Fibroblast of lung (primary cell): ENCODE results near the gene ENPP7. TPM values are rescaled to one million over a fixed set of nuclear protein-coding genes. Genes with fewer than 3 reads are reported as not detected.

Experiments
- DNase-seq, 2 donors: peaks; one replicate each; pipeline versions ENCODE4 v3.0.0 to v3.0.0-alpha.2; 2010; ENCODE audit warnings: low read depth in 2 of 2
- H2AFZ ChIP-seq: 2 replicates; pipeline ENCODE4 v1.5.1; 2012; ENCODE audit warnings: low read length, control low read depth, inconsistent platforms
- H3K27ac ChIP-seq: 2 replicates; pipeline ENCODE4 v1.5.1; 2011; ENCODE audit warnings: low read length, control low read depth; ENCODE audit not compliant: insufficient read depth
- H3K27me3 ChIP-seq: 2 replicates; pipeline ENCODE4 v1.5.1; 2011; ENCODE audit warnings: mild to moderate bottlenecking, low read length; ENCODE audit not compliant: control insufficient read depth, insufficient read depth
- H3K36me3 ChIP-seq: 2 replicates; pipeline ENCODE4 v1.5.1; 2011; ENCODE audit warnings: low read length; ENCODE audit not compliant: control insufficient read depth, insufficient read depth
- H3K4me1 ChIP-seq: 2 replicates; pipeline ENCODE4 v1.5.1; 2011; ENCODE audit warnings: low read length; ENCODE audit not compliant: control insufficient read depth, insufficient read depth; ENCODE audit errors: extremely low read depth
- H3K4me2 ChIP-seq: 2 replicates; pipeline ENCODE4 v1.5.1; 2011; ENCODE audit warnings: low read length, control low read depth; ENCODE audit not compliant: insufficient read depth; ENCODE audit errors: extremely low read depth
- H3K4me3 ChIP-seq, 4 experiments: fragments of 200-600 bp in 1 of 4; sonication (generic) in 1 of 4; replicated peaks in 1 of 4; 2 replicates each; pipeline ENCODE4 v1.5.1; 2011 to 2016; ENCODE audit warnings: low read length in 4 of 4, low read depth in 3 of 4, mild to moderate bottlenecking in 3 of 4, control low read depth in 2 of 4, inconsistent platforms in 1 of 4, mixed read lengths in 1 of 4; ENCODE audit not compliant: insufficient read depth in 1 of 4; ENCODE audit errors: control extremely low read depth in 1 of 4
- H3K79me2 ChIP-seq: 2 replicates; pipeline ENCODE4 v1.5.1; 2012; ENCODE audit warnings: mild to moderate bottlenecking, low read length, inconsistent platforms; ENCODE audit not compliant: control insufficient read depth, insufficient read depth
- H3K9ac ChIP-seq: 2 replicates; pipeline ENCODE4 v1.5.1; 2011; ENCODE audit warnings: mild to moderate bottlenecking, low read length, control low read depth; ENCODE audit not compliant: insufficient read depth
- H3K9me3 ChIP-seq: 2 replicates; pipeline ENCODE4 v1.5.1; 2012; ENCODE audit warnings: low read depth, low read length; ENCODE audit not compliant: control insufficient read depth, insufficient read depth
- H4K20me1 ChIP-seq: 2 replicates; pipeline ENCODE4 v1.5.1; 2011; ENCODE audit warnings: low read length; ENCODE audit not compliant: control insufficient read depth, insufficient read depth; ENCODE audit errors: extremely low read depth
- EZH2 ChIP-seq: IDR thresholded peaks from 2 replicates; pipeline ENCODE4 v1.5.1; 2012; ENCODE audit warnings: low read length, control low read depth, mild to moderate bottlenecking; ENCODE audit errors: missing control alignments
- polyA plus RNA-seq, 2 donors: library from polyadenylated mRNA; depleted of rRNA in 1 of 2; stranded (reverse) in 1 of 2; unstranded in 1 of 2; fragments of >200 nt; gene quantifications; 2 replicates each; pipeline ENCODE4 v1.2.1, GENCODE V29; 2011 to 2012; ENCODE audit warnings: missing spikeins in 1 of 2
- total RNA-seq: library from RNA; depleted of rRNA; stranded (reverse); fragments of >200 nt; gene quantifications from 2 replicates; pipeline ENCODE4 v1.2.1, GENCODE V29; 2014
- TF ChIP-seq, protein P1 (sequence below), 2 donors: IDR thresholded peaks in 1 of 2; conservative IDR thresholded peaks in 1 of 2; 1 replicate in 1 of 2; 2 replicates in 1 of 2; pipeline ENCODE4 v1.5.1; 2011 to 2012; ENCODE audit warnings: low read length in 2 of 2, control low read depth in 1 of 2, inconsistent platforms in 1 of 2, low read depth in 1 of 2, mild to moderate bottlenecking in 1 of 2

Gene ENPP7
- total and polyA plus RNA-seq, 2 donors (not counting 1 experiment from before 2014, with no cell fraction given), result not detected

DNA sequence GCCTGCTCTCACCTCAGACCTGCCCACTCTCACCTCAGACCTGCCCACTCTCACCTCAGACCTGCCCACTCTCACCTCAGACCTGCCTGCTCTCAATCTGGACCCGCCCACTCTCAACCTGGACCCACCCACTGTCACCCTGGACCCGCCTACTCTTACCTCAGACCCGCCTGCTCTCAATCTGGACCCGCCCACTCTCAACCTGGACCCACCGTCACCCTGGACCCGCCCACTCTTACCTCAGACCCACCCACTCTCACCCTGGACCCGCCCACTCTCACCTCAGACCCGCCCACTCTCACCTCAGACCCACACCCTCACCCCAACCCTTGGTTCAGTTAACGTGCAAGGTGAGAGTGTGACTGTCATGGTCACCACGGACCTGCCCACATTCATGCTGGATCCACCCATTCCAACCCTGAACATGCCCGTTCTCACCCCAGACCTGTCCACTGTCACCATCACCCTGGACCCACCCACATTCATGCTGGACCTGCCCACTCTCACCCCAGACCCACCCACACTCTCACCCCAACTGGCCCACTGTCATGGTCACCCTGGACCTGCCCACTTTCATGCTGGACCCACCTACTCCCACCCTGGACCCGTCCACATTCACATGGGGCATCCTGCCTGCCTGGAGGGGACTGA, 31.2 kb upstream of the ENPP7 start:
- no peak overlapping the region for H3K27ac ChIP-seq
- no peaks in the 10 kb centered on the region for H3K79me2 ChIP-seq
- DNase-seq, result no peak
- no peaks in the 10 kb centered on the region for H4K20me1 ChIP-seq
- no peak overlapping the region for H3K4me2 ChIP-seq
- no peaks in the 10 kb centered on the region for H3K9me3 ChIP-seq
- H3K27me3 ChIP-seq, result no peaks in the 10 kb centered on the region
- no peak overlapping the region for H2AFZ ChIP-seq
- H3K4me1 ChIP-seq, result no peaks in the 10 kb centered on the region
- H3K9ac ChIP-seq, result no peak overlapping the region
- no peak overlapping the region for H3K4me3 ChIP-seq
- H3K36me3 ChIP-seq, result no peaks in the 10 kb centered on the region
- TF ChIP-seq, protein P1, sequence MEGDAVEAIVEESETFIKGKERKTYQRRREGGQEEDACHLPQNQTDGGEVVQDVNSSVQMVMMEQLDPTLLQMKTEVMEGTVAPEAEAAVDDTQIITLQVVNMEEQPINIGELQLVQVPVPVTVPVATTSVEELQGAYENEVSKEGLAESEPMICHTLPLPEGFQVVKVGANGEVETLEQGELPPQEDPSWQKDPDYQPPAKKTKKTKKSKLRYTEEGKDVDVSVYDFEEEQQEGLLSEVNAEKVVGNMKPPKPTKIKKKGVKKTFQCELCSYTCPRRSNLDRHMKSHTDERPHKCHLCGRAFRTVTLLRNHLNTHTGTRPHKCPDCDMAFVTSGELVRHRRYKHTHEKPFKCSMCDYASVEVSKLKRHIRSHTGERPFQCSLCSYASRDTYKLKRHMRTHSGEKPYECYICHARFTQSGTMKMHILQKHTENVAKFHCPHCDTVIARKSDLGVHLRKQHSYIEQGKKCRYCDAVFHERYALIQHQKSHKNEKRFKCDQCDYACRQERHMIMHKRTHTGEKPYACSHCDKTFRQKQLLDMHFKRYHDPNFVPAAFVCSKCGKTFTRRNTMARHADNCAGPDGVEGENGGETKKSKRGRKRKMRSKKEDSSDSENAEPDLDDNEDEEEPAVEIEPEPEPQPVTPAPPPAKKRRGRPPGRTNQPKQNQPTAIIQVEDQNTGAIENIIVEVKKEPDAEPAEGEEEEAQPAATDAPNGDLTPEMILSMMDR (conservative IDR thresholded peaks at IDR 0.05 in 1 of 2, IDR thresholded peaks at IDR 0.05 in 1 of 2; ENCODE audit: low read depth in 1 of 2, low read length in 2 of 2), result no peak
- no peak for TF ChIP-seq EZH2

GRCh38 chr17:79700592-79700991, 30.2 kb upstream of the ENPP7 start:
- no peak for TF ChIP-seq EZH2
- TF ChIP-seq, protein P1 (conservative IDR thresholded peaks at IDR 0.05 in 1 of 2, IDR thresholded peaks at IDR 0.05 in 1 of 2; ENCODE audit: low read depth in 1 of 2, low read length in 2 of 2), result no peak

DNA sequence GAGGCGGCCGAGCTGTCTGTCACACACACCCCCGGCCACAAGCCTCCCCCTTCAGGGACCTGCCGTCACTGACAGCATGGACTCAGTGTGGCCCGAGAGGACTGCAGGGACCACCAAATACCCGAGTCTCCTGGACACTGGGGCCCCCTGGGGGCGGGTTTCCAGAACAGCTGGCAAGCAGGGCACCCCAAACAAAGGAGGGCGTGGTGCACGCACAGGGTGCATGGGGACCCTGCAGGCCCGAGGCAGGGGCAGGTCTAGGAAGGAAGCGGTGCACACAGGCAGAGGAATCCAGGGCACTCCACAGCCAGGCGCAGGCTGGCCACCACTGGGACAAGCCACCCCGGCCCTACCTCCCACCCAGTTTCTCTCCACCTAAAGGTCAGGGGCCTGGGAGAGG, 28.7 kb upstream of the ENPP7 start:
- Histone ChIP-seq H3K4me2 (no peak overlapping the region), H3K27ac (no peak overlapping the region), H3K9me3 (no peaks in the 10 kb centered on the region), H3K9ac (no peak overlapping the region), H3K36me3 (no peaks in the 10 kb centered on the region), H3K4me3 (no peak overlapping the region), H3K4me1 (no peaks in the 10 kb centered on the region), H2AFZ (no peak overlapping the region), H3K27me3 (no peaks in the 10 kb centered on the region), H4K20me1 (no peaks in the 10 kb centered on the region), H3K79me2 (no peaks in the 10 kb centered on the region)
- no peak for TF ChIP-seq EZH2
- TF ChIP-seq, protein P1 (conservative IDR thresholded peaks at IDR 0.05 in 1 of 2, IDR thresholded peaks at IDR 0.05 in 1 of 2; ENCODE audit: low read depth in 1 of 2, low read length in 2 of 2), result no peak
- DNase-seq, result no peak

More at GRCh38 chr17:79700592-79700991, 30.2 kb upstream of the ENPP7 start:
- no peaks in the 10 kb centered on the region for H4K20me1 ChIP-seq
- no peak overlapping the region for H2AFZ ChIP-seq
- H3K79me2 ChIP-seq, result no peaks in the 10 kb centered on the region
- no peak overlapping the region for H3K4me3 ChIP-seq
- no peak overlapping the region for H3K9ac ChIP-seq
- H3K36me3 ChIP-seq, result no peaks in the 10 kb centered on the region
- no peak overlapping the region for H3K4me2 ChIP-seq
- H3K27me3 ChIP-seq, result no peaks in the 10 kb centered on the region
- no peaks in the 10 kb centered on the region for H3K4me1 ChIP-seq
- no peak overlapping the region for H3K27ac ChIP-seq
- H3K9me3 ChIP-seq, result no peaks in the 10 kb centered on the region
- no peak for DNase-seq
